CD14-positive monocyte (primary cell): ENCODE data around the gene CACNA1H. TPM values are rescaled to one million over a fixed set of nuclear protein-coding genes. Genes with fewer than 3 reads are reported as not detected.

Experiments
- DNase-seq, 3 donors: peaks; one replicate each; pipeline ENCODE4 v3.0.0-alpha.2; 2011 to 2022
- H2AFZ ChIP-seq: 2 replicates; pipeline ENCODE4 v1.6.0; 2012; ENCODE audit warnings: mild to moderate bottlenecking, low read depth, low read length, inconsistent platforms; ENCODE audit not compliant: insufficient read depth, poor library complexity, severe bottlenecking
- H3K27ac ChIP-seq, 2 donors: 1 replicate in 1 of 2; 2 replicates in 1 of 2; pipeline ENCODE4 v1.5.1; 2012 to 2013; ENCODE audit warnings: low read length in 2 of 2, control low read depth in 1 of 2, inconsistent platforms in 1 of 2, low read depth in 1 of 2, mild to moderate bottlenecking in 1 of 2
- H3K27me3 ChIP-seq, 2 donors: one replicate each; pipeline versions ENCODE4 v1.6.0 to v1.6.1; 2011 to 2013; ENCODE audit warnings: low read length in 2 of 2; ENCODE audit not compliant: control insufficient read depth in 2 of 2, insufficient read depth in 2 of 2
- H3K36me3 ChIP-seq, 2 donors: replicated peaks in 1 of 2; 1 replicate in 1 of 2; 2 replicates in 1 of 2; pipeline versions ENCODE4 v1.5.1 to v1.6.1; 2012 to 2013; ENCODE audit warnings: low read length in 2 of 2, control low read depth in 1 of 2, inconsistent platforms in 1 of 2, mild to moderate bottlenecking in 1 of 2; ENCODE audit not compliant: insufficient read depth in 2 of 2, control insufficient read depth in 1 of 2
- H3K4me1 ChIP-seq, 2 donors: 1 replicate in 1 of 2; 2 replicates in 1 of 2; pipeline versions ENCODE4 v1.5.1 to v1.6.1; 2012 to 2013; ENCODE audit warnings: low read length in 2 of 2, control low read depth in 1 of 2, inconsistent platforms in 1 of 2, mild to moderate bottlenecking in 1 of 2, moderate library complexity in 1 of 2; ENCODE audit not compliant: insufficient read depth in 2 of 2, control insufficient read depth in 1 of 2
- H3K4me2 ChIP-seq: replicated peaks from 2 replicates; pipeline ENCODE3; 2012; ENCODE audit warnings: low read length, moderate library complexity, mild to moderate bottlenecking; ENCODE audit not compliant: poor library complexity, severe bottlenecking; ENCODE audit errors: extremely low read depth
- H3K4me3 ChIP-seq, 3 experiments: fragments of 200-600 bp in 1 of 3; sonication (generic) in 1 of 3; replicated peaks in 1 of 3; 1 replicate in 2 of 3; 2 replicates in 1 of 3; pipeline ENCODE4 v1.5.1; 2011 to 2013; ENCODE audit warnings: low read length in 3 of 3, mild to moderate bottlenecking in 3 of 3, control low read depth in 2 of 3, low read depth in 2 of 3, inconsistent platforms in 1 of 3, moderate library complexity in 1 of 3
- H3K79me2 ChIP-seq: 2 replicates; pipeline ENCODE4 v1.6.0; 2012; ENCODE audit warnings: mild to moderate bottlenecking, control low read depth, inconsistent platforms, low read length, moderate library complexity; ENCODE audit not compliant: insufficient read depth
- H3K9ac ChIP-seq: 2 replicates; pipeline ENCODE4 v1.6.0; 2017; ENCODE audit warnings: low read length, mild to moderate bottlenecking; ENCODE audit not compliant: insufficient read depth, poor library complexity, severe bottlenecking
- H3K9me3 ChIP-seq, 2 donors: replicated peaks in 1 of 2; 1 replicate in 1 of 2; 2 replicates in 1 of 2; pipeline versions ENCODE4 v1.5.1 to v1.6.1; 2012 to 2013; ENCODE audit warnings: low read length in 2 of 2, control low read depth in 1 of 2; ENCODE audit not compliant: control insufficient read depth in 1 of 2, insufficient read depth in 1 of 2
- H4K20me1 ChIP-seq: 2 replicates; pipeline ENCODE4 v1.6.0; 2012; ENCODE audit warnings: mild to moderate bottlenecking, low read length, control low read depth, moderate library complexity; ENCODE audit not compliant: insufficient read depth
- H3K27ac Mint-ChIP-seq, 7 donors: one replicate each; pipeline ENCODE4 v1.8.0; 2020; ENCODE audit warnings: mild to moderate bottlenecking in 7 of 7, mixed read lengths in 7 of 7, moderate library complexity in 6 of 7, inconsistent platforms in 2 of 7
- H3K27me3 Mint-ChIP-seq, 3 donors: one replicate each; pipeline ENCODE4 v1.8.0; 2021 to 2022; ENCODE audit warnings: low read depth in 3 of 3, mild to moderate bottlenecking in 3 of 3, mixed read lengths in 3 of 3, moderate library complexity in 3 of 3, inconsistent platforms in 1 of 3
- H3K36me3 Mint-ChIP-seq, 2 donors: one replicate each; pipeline ENCODE4 v1.8.0; 2020; ENCODE audit warnings: mixed read lengths in 2 of 2, inconsistent platforms in 1 of 2, mild to moderate bottlenecking in 1 of 2
- H3K4me1 Mint-ChIP-seq: one replicate; pipeline ENCODE4 v1.8.0; 2020; ENCODE audit warnings: mild to moderate bottlenecking, mixed read lengths
- H3K4me3 Mint-ChIP-seq, 2 donors: one replicate each; pipeline ENCODE4 v1.8.0; 2020; ENCODE audit warnings: mild to moderate bottlenecking in 2 of 2, mixed read lengths in 2 of 2, moderate library complexity in 1 of 2
- H3K9me3 Mint-ChIP-seq, 7 donors: one replicate each; pipeline ENCODE4 v1.8.0; 2020 to 2022; ENCODE audit warnings: mixed read lengths in 7 of 7, mild to moderate bottlenecking in 6 of 7, moderate library complexity in 6 of 7, inconsistent platforms in 2 of 7
- CTCF ChIP-seq: fragments of 200-600 bp; IDR thresholded peaks from one replicate; pipeline ENCODE4 v1.8.0; 2022; ENCODE audit warnings: antibody characterized with exemption, mild to moderate bottlenecking
- WGBS: methylation state at CpG from one replicate; pipeline ENCODE4 v1.1.5; 2013; ENCODE audit warnings: missing lambda C conversion rate; ENCODE audit not compliant: insufficient coverage; 5-methylcytosine and 5-hydroxymethylcytosine counted together
- intact Hi-C, 2 donors: fragments of 100-400 bp; cut with micrococcal nuclease; formaldehyde crosslinking; loops; one replicate each; pipeline versions ENCODE4 v1.15.0 to v1.15.1; 2023
- polyA plus RNA-seq, 3 donors: library from polyadenylated mRNA; depleted of rRNA in 1 of 3; unstranded in 2 of 3; stranded (reverse) in 1 of 3; fragments of 300-500 nt in 2 of 3; fragments of >200 nt in 1 of 3; fragmentation: Illumina TruSeq in 2 of 3; gene quantifications; 1 replicate in 2 of 3; 2 replicates in 1 of 3; pipeline ENCODE4 v1.2.3, GENCODE V29; 2012 to 2021

CACNA1H gene
- polyA plus RNA-seq, 3 donors = not detected

DNA sequence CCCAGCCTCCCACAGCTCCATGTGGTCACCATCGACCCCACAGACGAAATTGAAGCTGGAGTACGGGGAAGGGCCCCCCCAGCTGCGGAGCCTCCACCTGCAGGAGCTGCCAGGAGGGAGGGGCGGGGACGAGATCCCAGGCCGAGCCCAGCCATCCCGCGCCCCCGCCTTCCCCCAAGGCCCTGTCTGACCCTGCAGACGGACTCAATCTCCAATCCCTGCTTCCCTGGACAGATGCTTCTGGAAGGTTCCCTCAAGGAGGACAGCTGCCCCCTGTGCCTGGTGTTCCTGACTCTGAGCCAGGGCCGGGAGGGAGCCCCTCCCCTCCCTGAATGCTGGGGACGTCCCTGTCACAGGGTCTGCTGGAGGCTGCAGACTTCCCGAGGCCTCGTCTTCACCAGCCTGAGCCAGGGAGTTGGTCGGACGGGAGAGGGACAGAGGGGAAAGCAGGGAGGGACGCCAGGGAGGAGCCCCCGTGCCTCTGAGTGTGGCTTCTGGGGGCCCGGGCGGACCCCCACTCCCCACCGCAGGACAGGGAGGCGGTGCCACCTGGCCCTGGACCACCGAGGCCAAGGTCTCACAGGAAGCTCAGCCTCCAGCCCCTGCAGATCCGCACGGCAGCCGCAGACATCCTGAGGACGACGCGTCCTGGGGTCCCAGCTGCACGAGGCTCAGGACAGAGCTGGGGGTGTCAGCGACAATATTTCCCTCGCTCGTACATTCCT, 35.6 kb upstream of the CACNA1H start:
- no peak overlapping the region for H3K27ac ChIP-seq
- Mint-ChIP-seq H3K4me3 (no peak overlapping the region), H3K9me3 (no peaks in the 10 kb centered on the region), H3K27me3 (peaks cover 4 to 13% (median 6%) of the 10 kb centered on the region in 3 donors), H3K36me3 (no peaks in the 10 kb centered on the region), H3K27ac (no peak overlapping the region), H3K4me1 (no peaks in the 10 kb centered on the region)
- no peaks in the 10 kb centered on the region for H3K9me3 ChIP-seq
- no peak overlapping the region for H3K9ac ChIP-seq
- H4K20me1 ChIP-seq = no peaks in the 10 kb centered on the region
- intact Hi-C loops = no loop called here
- H3K4me3 ChIP-seq = no peak overlapping the region
- no peak overlapping the region for H3K4me2 ChIP-seq
- H3K79me2 ChIP-seq = no peaks in the 10 kb centered on the region
- WGBS = 65% methylated on average over 31 of the region's 34 CpGs
- no peak overlapping the region for H2AFZ ChIP-seq
- TF ChIP-seq CTCF = no peak
- no peaks in the 10 kb centered on the region for H3K27me3 ChIP-seq
- H3K4me1 ChIP-seq = no peaks in the 10 kb centered on the region
- no peak for DNase-seq
- H3K36me3 ChIP-seq = no peaks in the 10 kb centered on the region

DNA sequence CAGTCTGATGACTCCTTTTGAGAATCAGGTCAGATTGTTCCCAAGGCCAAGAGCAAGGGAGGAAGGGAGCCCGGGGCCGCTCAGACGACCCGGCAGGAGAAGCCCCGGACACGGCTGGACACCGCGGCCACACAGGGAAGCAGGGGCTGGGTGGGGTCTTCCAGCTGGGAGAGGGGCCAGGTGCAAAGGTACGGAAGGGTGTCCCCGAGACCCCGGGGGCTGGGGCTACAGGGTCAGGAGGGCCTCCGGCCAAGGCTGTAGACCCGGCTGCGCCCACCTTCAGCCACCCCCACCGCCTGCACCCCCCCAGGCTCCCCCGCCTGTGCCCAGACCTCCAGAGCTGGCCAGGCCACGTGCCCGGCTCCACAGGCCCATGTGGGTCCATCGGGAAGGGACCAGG, 35.0 kb upstream of the CACNA1H start:
- peaks cover 2 to 11% (median 5%) of the 10 kb centered on the region in 3 donors for H3K27me3 Mint-ChIP-seq
- no peaks in the 10 kb centered on the region for H4K20me1 ChIP-seq
- H3K9me3 ChIP-seq = no peaks in the 10 kb centered on the region
- H3K36me3 ChIP-seq = no peaks in the 10 kb centered on the region
- no peaks in the 10 kb centered on the region for H3K4me1 Mint-ChIP-seq
- no peak overlapping the region for H3K4me3 ChIP-seq
- H3K36me3 Mint-ChIP-seq = no peaks in the 10 kb centered on the region
- WGBS = 86% methylated on average over 15 of the region's 19 CpGs
- no peaks in the 10 kb centered on the region for H3K4me1 ChIP-seq
- H3K79me2 ChIP-seq = no peaks in the 10 kb centered on the region
- H3K4me3 Mint-ChIP-seq = no peak overlapping the region
- no peaks in the 10 kb centered on the region for H3K27me3 ChIP-seq
- H3K27ac ChIP-seq = no peak overlapping the region
- no peak for DNase-seq
- H3K9me3 Mint-ChIP-seq = no peaks in the 10 kb centered on the region
- no peak for TF ChIP-seq CTCF
- no peak overlapping the region for H3K4me2 ChIP-seq
- H3K9ac ChIP-seq = no peak overlapping the region
- H3K27ac Mint-ChIP-seq = no peak overlapping the region
- intact Hi-C loops = no loop called here
- H2AFZ ChIP-seq = no peak overlapping the region
